Smooth muscle cell (in vitro differentiated cells): ENCODE measurements around the gene CTLA4. TPM values are rescaled to one million over a fixed set of nuclear protein-coding genes. Genes with fewer than 3 reads are reported as not detected.

ENCODE experiments used
- DNase-seq: peaks from one replicate; lab custom pipeline; 2025; ENCODE audit not compliant: unreplicated experiment; lab: John Stamatoyannopoulos, UW
- H2AFZ ChIP-seq: fragments of 200-600 bp; sonication (generic); 2 replicates; pipeline ENCODE4 v1.6.0; 2016; ENCODE audit warnings: antibody characterized with exemption, low read depth, mild to moderate bottlenecking
- H3F3A ChIP-seq: fragments of 200-600 bp; sonication (generic); 2 replicates; pipeline ENCODE4 v1.6.0; 2017; ENCODE audit warnings: antibody characterized with exemption, low read depth
- H3K27ac ChIP-seq: fragments of 200-600 bp; sonication (generic); 2 replicates; pipeline ENCODE4 v1.5.1; 2016; ENCODE audit warnings: low read depth, mild to moderate bottlenecking
- H3K27me3 ChIP-seq: fragments of 200-600 bp; sonication (generic); 2 replicates; pipeline ENCODE4 v1.6.1; 2016; ENCODE audit warnings: low read depth, mild to moderate bottlenecking
- H3K36me3 ChIP-seq: fragments of 200-600 bp; sonication (generic); 2 replicates; pipeline ENCODE4 v1.5.1; 2016; ENCODE audit warnings: low read depth
- H3K4me1 ChIP-seq: fragments of 200-600 bp; sonication (generic); 2 replicates; pipeline ENCODE4 v1.5.1; 2016; ENCODE audit warnings: low read depth
- H3K4me2 ChIP-seq: fragments of 200-600 bp; sonication (generic); 2 replicates; pipeline ENCODE4 v1.6.0; 2016; ENCODE audit warnings: mild to moderate bottlenecking
- H3K4me3 ChIP-seq: fragments of 200-600 bp; sonication (generic); 2 replicates; pipeline ENCODE4 v1.5.1; 2016; ENCODE audit warnings: mild to moderate bottlenecking
- H3K79me2 ChIP-seq: fragments of 200-600 bp; sonication (generic); 2 replicates; pipeline ENCODE4 v1.6.0; 2016; ENCODE audit warnings: low read depth, mild to moderate bottlenecking
- H3K9ac ChIP-seq: fragments of 200-600 bp; sonication (generic); 2 replicates; pipeline ENCODE4 v1.6.0; 2016; ENCODE audit warnings: low read depth
- H3K9me3 ChIP-seq: fragments of 200-600 bp; sonication (generic); replicated peaks from 2 replicates; pipeline ENCODE4 v1.5.1; 2016; ENCODE audit warnings: low read depth
- H4K20me1 ChIP-seq: fragments of 200-600 bp; sonication (generic); 2 replicates; pipeline ENCODE4 v1.6.0; 2016; ENCODE audit warnings: low read depth
- CTCF ChIP-seq: fragments of 200-600 bp; sonication (generic); IDR thresholded peaks from 2 replicates; pipeline ENCODE4 v1.5.1; 2017; ENCODE audit warnings: borderline replicate concordance, mild to moderate bottlenecking, antibody characterized with exemption; ENCODE audit not compliant: insufficient read depth, poor library complexity, severe bottlenecking
- WGBS: methylation state at CpG from one replicate; pipeline ENCODE4 v1.1.7; 2016; ENCODE audit warnings: low lambda C conversion rate; 5-methylcytosine and 5-hydroxymethylcytosine counted together
- polyA plus RNA-seq: library from polyadenylated mRNA; unstranded; fragments of >200 nt; fragmentation: Nextera tagmentation; extraction: Ambion mirVana; gene quantifications from 2 replicates; pipeline ENCODE4 v1.2.1, GENCODE V29; 2016
- total RNA-seq: library from RNA; depleted of rRNA; stranded (reverse); fragments of >200 nt; gene quantifications from 2 replicates; pipeline ENCODE4 v1.2.3, GENCODE V29; 2014

Gene CTLA4
- total and polyA plus RNA-seq, 2 experiments from 2014 or later = not detected

- H3K4me1 ChIP-seq = no peaks in the 10 kb centered on the region
- no peaks in the 10 kb centered on the region for H3K79me2 ChIP-seq
- H3K4me2 ChIP-seq = no peak overlapping the region
- H3K9ac ChIP-seq = no peak overlapping the region
- H3K27me3 ChIP-seq = peaks cover 12% of the 10 kb centered on the region
- no peaks in the 10 kb centered on the region for H3K36me3 ChIP-seq
- DNase-seq = no peak
- TF ChIP-seq CTCF = no peak
- H4K20me1 ChIP-seq = no peaks in the 10 kb centered on the region
- no peak overlapping the region for H3K27ac ChIP-seq
- WGBS = 95% methylated on average over 3 of the region's 3 CpGs
- no peak overlapping the region for H3K4me3 ChIP-seq
- no peaks in the 10 kb centered on the region for H3K9me3 ChIP-seq
- no peaks in the 10 kb centered on the region for H3F3A ChIP-seq
- H2AFZ ChIP-seq = no peak overlapping the region
Observed at GRCh38 chr2:203853271-203853670, 14.3 kb upstream of the CTLA4 start.

GRCh38 chr2:203853722-203854121, 13.8 kb upstream of the CTLA4 start:
- Histone ChIP-seq H3K79me2 (no peaks in the 10 kb centered on the region), H3K4me1 (no peaks in the 10 kb centered on the region), H3K9me3 (no peaks in the 10 kb centered on the region), H3K4me2 (no peak overlapping the region), H2AFZ (no peak overlapping the region), H3F3A (no peaks in the 10 kb centered on the region), H3K36me3 (no peaks in the 10 kb centered on the region), H3K4me3 (no peak overlapping the region), H4K20me1 (no peaks in the 10 kb centered on the region), H3K9ac (no peak overlapping the region), H3K27ac (no peak overlapping the region), H3K27me3 (peaks cover 12% of the 10 kb centered on the region)
- no peak for TF ChIP-seq CTCF
- 89% methylated on average over 5 of the region's 5 CpGs for WGBS
- DNase-seq = no peak

- H3K9me3 ChIP-seq = no peaks in the 10 kb centered on the region
- TF ChIP-seq CTCF = no peak
- no peak overlapping the region for H2AFZ ChIP-seq
- H3K4me2 ChIP-seq = no peak overlapping the region
- H3K79me2 ChIP-seq = no peaks in the 10 kb centered on the region
- H3K9ac ChIP-seq = no peak overlapping the region
- no peaks in the 10 kb centered on the region for H4K20me1 ChIP-seq
- H3F3A ChIP-seq = no peaks in the 10 kb centered on the region
- H3K36me3 ChIP-seq = no peaks in the 10 kb centered on the region
- no peak overlapping the region for H3K4me3 ChIP-seq
- no peak overlapping the region for H3K27ac ChIP-seq
- peaks cover 12% of the 10 kb centered on the region for H3K27me3 ChIP-seq
- no peaks in the 10 kb centered on the region for H3K4me1 ChIP-seq
- DNase-seq = no peak
Observed at GRCh38 chr2:203855274-203855673, 12.3 kb upstream of the CTLA4 start.

GRCh38 chr2:203857656-203858055, 9.9 kb upstream of the CTLA4 start:
- Histone ChIP-seq H3F3A (no peaks in the 10 kb centered on the region), H3K4me3 (no peak overlapping the region), H3K4me2 (no peak overlapping the region), H3K9me3 (no peaks in the 10 kb centered on the region), H3K9ac (no peak overlapping the region), H3K27me3 (peaks cover 4% of the 10 kb centered on the region), H3K79me2 (no peaks in the 10 kb centered on the region), H3K4me1 (no peaks in the 10 kb centered on the region), H2AFZ (no peak overlapping the region), H3K27ac (no peak overlapping the region), H4K20me1 (no peaks in the 10 kb centered on the region), H3K36me3 (no peaks in the 10 kb centered on the region)
- 36% methylated on average over 2 of the region's 2 CpGs for WGBS
- no peak for TF ChIP-seq CTCF
- DNase-seq = no peak
